ENCODE measurements around the gene SPI1. TPM values are rescaled to one million over a fixed set of nuclear protein-coding genes. Genes with fewer than 3 reads are reported as not detected.

Gene SPI1
- total and polyA plus RNA-seq, 12 donors: 3.4 to 38.9 (median 7.5) TPM

DNA sequence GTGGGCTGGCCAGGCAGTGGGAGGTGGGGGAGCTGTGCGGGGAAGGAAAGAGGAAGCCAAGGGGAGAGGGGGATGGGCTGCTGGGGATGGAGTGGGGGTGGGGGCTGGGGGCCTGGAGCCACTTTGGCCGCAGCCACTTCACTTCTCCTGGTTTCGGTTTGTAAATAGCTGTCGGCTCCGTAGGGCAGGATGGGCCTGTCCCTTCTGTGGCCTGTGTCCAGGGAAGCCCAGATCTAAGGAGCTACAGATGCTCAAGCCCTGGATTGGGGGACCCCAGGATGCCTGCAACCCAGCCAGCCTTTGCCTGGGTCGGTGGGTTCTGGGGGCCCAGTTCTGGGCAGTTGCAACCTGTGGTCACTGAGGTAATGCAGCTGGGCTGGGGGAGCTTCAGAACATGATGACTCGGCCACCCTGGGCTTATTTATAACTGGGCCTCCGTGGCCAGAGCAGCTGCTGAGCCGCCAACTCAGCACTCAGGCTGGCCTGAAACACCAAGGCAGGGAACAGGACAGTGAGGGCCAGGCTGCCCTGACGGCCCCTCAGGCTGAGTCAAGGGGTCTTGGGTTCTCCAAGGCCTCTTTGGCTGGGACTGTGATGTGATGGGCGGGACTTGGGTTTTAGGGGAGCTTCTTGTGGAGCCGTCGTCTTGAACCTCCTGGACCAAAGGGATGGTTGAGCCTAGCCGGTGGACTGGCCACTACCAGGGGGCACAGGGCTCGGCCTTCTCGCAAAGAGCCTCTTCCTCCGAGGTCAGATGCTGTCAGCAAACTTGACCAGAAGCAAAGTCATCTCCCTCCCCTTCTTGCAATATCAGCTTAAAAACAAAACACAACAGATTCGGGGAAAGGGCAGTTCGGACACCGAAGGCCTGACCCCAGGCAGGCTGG is 15.1 kb upstream of the SPI1 start:
- no peaks in the 10 kb centered on the region for H3K9me3 ChIP-seq
- H3K36me3 ChIP-seq: no peaks in the 10 kb centered on the region
- no peak for TF ChIP-seq CTCF (IDR thresholded peaks at IDR 0.05)
- H3K27ac ChIP-seq: peak overlapping the region in 9 of 10 donors; percentile 55 to 100 (median 94)
- WGBS, 2 donors: 75% methylated on average over 20 of the region's 20 CpGs
- DNase-seq (peak in 1 of 2 donors; percentile 40), ATAC-seq (peak; percentile 25 to 63 (median 43))
- H3K4me3 ChIP-seq: peak overlapping the region in 2 of 10 donors; percentile 30 to 52
- H3K4me1 ChIP-seq: peaks cover 0 to 74% (median 17%) of the 10 kb centered on the region in 9 donors
- intact Hi-C loops (cut with DNase I): no loop called here
- H3K27me3 ChIP-seq: no peaks in the 10 kb centered on the region

GRCh38 chr11:47392546-47393162 is 14.3 kb upstream of the SPI1 start:
- Histone ChIP-seq H3K27ac (peak overlapping the region in 8 of 10 donors; percentile 34 to 100 (median 83)), H3K4me3 (no peak overlapping the region), H3K27me3 (no peaks in the 10 kb centered on the region), H3K4me1 (peaks cover 0 to 81% (median 17%) of the 10 kb centered on the region in 9 donors), H3K9me3 (no peaks in the 10 kb centered on the region), H3K36me3 (no peaks in the 10 kb centered on the region)
- no peak for TF ChIP-seq CTCF (IDR thresholded peaks at IDR 0.05)
- 87 to 90% methylated on average over 14 of the region's 14 CpGs for WGBS, 2 donors
- DNase-seq: no peak
- intact Hi-C loops (cut with DNase I): no loop called here
- peak in 4 of 8 donors; percentile 2 to 5 (median 3) for ATAC-seq

- WGBS, 2 donors: 90 to 92% methylated on average over 16 of the region's 16 CpGs
- H3K36me3 ChIP-seq: no peaks in the 10 kb centered on the region
These were observed 13.5 kb upstream of the SPI1 start for GRCh38 chr11:47391711-47392432.

More at GRCh38 chr11:47391711-47392432, 13.5 kb upstream of the SPI1 start:
- Histone ChIP-seq H3K27ac (peak overlapping the region in 6 of 10 donors; percentile 25 to 100 (median 60)), H3K9me3 (no peaks in the 10 kb centered on the region), H3K27me3 (no peaks in the 10 kb centered on the region), H3K4me1 (peaks cover 0 to 81% (median 17%) of the 10 kb centered on the region in 9 donors), H3K4me3 (no peak overlapping the region)
- DNase-seq (no peak), ATAC-seq (no peak)
- no peak for TF ChIP-seq CTCF (IDR thresholded peaks at IDR 0.05)
- intact Hi-C loops (cut with DNase I): no loop called here
